ENCODE measurements around the gene LSAMP. TPM values are rescaled to one million over a fixed set of nuclear protein-coding genes. Genes with fewer than 3 reads are reported as not detected.
A peak's percentile ranks its signal among the peaks of the same experiment; 100 is the strongest.
"Not testable (repeated sequence)": the region's sequence is repeated elsewhere in the genome, so short reads cannot be mapped to it uniquely, and the experiment has no call there.

LSAMP gene
- total and polyA plus RNA-seq, 2 experiments from 2014 or later = 4.6 to 6.0 TPM

- Histone ChIP-seq H3K27ac (peak overlapping the region; percentile 85), H3K4me1 (ENCODE audit: low read depth) (peaks cover 38% of the 10 kb centered on the region)
- no peak for TF ChIP-seq CTCF (IDR thresholded peaks at IDR 0.05; ENCODE audit: low read depth, low read length)
Measured at GRCh38 chr3:115760716-115761115, 684.6 kb downstream of the LSAMP start.

GRCh38 chr3:115758076-115758763 is 687.1 kb downstream of the LSAMP start:
- DNase-seq (ENCODE audit: low read depth in 1 of 2, low spot score in 1 of 2) = peak in 1 of 2 donors; percentile 5
- Histone ChIP-seq H3K4me1 (ENCODE audit: low read depth) (peaks cover 26% of the 10 kb centered on the region), H3K27ac (no peak overlapping the region), H3K4me3 (no peak overlapping the region), H3K36me3 (no peaks in the 10 kb centered on the region), H3K9me3 (ENCODE audit: low read depth) (no peaks in the 10 kb centered on the region), H3K27me3 (no peaks in the 10 kb centered on the region)
- TF ChIP-seq CTCF (IDR thresholded peaks at IDR 0.05; ENCODE audit: low read depth, low read length) = no peak

More at GRCh38 chr3:115760716-115761115, 684.6 kb downstream of the LSAMP start:
- H3K9me3 ChIP-seq (ENCODE audit: low read depth) = no peaks in the 10 kb centered on the region
- no peak overlapping the region for H3K4me3 ChIP-seq
- DNase-seq (ENCODE audit: low read depth in 1 of 2, low spot score in 1 of 2) = peak in 1 of 2 donors; percentile 27
- H3K27me3 ChIP-seq = no peaks in the 10 kb centered on the region
- H3K36me3 ChIP-seq = no peaks in the 10 kb centered on the region

GRCh38 chr3:115752978-115753377 is 692.3 kb downstream of the LSAMP start:
- H3K27ac ChIP-seq = not testable (repeated sequence)

More at GRCh38 chr3:115752978-115753377, 692.3 kb downstream of the LSAMP start:
- not testable (repeated sequence) for H3K4me1 ChIP-seq (ENCODE audit: low read depth); H3K36me3 ChIP-seq; H3K4me3 ChIP-seq; DNase-seq (ENCODE audit: low read depth in 1 of 2, low spot score in 1 of 2); H3K27me3 ChIP-seq; H3K9me3 ChIP-seq (ENCODE audit: low read depth)
